Measurements from ENCODE around the gene CDKL1.
A peak's percentile ranks its signal among the peaks of the same experiment; 100 is the strongest.

CDKL1 gene

DNA sequence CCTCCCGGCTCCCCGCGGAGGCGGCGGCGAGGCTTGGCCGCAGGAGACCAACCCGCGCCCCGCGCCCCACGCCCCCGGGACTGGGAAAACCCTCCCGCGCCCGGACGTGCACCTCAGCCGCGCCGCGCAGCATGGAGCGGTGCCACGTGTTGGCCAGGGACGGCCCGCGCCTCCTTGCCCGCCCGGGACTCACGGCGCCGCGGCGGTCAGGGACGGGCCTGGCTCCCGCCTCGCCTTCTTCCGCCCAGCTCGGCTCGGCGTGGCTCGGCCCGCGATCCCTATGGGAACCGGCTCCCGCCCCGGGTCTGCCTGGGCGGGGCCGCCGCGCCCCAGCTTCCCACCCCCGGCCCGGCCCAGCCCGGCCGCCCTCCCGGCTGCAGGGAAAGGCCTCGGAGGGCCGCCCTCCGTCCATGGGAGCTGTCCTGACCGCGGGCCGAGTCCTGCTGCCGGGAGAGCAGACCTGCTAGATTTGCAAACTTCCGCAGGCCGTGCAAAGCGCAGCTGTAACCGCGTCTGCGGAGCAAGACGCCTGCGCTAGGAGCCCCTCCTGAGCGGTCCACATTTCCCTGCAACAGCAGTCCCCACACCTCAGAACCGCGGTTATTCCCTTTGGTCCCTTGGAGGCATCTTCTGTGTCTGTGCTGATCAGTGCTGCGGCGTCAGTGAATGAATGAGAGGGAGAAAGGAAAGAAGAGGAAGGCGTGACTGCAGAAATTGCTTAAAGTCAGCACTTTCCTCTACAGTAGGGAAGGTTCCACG lies at the start of gene CDKL1:
Gene CDKL1, minus strand, starts transcription at position 251 of the 759 bp plus-strand sequence. CDS start 1,013 bp downstream, outside the sequence.
- DNase-seq = peak in 1 of 2 experiments; percentile 69

- no peak for DNase-seq
These were observed 37.8 kb upstream of the CDKL1 start for GRCh38 chr14:50434528-50434927.

GRCh38 chr14:50432131-50432530 lies 35.5 kb upstream of the CDKL1 start:
- no peak for DNase-seq

DNA sequence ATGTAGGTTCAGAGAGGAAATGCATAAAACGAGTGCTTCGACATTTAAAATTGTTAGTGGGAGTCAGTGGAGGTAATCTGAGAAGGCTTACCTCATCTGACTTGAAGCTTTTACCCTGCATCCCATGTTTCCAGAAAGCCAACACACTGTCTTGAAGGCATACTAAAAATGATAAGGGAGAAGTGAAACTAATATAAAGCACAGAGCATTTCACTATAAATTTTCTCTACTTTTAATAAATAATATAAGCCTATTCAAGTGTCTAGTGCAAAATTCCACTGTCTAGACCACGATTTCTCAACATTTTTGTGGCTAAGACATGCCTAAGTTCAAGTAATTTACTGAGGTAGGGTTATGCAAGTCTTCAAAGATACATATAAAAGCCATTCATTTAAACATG lies 29.1 kb upstream of the CDKL1 start:
- no peak for DNase-seq

- DNase-seq = no peak
These were observed 28.4 kb upstream of the CDKL1 start for GRCh38 chr14:50425105-50425504.

- DNase-seq = no peak
These were observed 26.8 kb upstream of the CDKL1 start for GRCh38 chr14:50423529-50423928.

DNA sequence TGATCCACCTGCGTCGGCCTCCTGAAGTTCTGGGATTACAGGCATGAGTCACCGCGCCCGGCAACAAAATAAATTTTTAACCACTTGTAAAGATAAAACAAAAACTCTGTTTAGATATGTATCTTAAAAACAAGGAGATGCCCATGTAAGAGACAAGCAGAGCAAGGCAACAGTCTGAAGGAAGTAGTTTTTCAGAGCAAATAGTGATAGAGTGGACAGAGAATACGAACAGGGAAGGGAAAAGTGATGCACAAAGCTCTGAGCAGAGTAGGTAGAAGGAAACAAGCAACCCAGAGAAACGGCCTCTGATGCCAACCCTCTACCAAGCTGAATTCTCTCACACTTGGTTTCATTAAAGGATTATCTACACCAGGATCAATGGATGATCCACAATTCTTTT lies 24.8 kb upstream of the CDKL1 start:
- DNase-seq = no peak

DNA sequence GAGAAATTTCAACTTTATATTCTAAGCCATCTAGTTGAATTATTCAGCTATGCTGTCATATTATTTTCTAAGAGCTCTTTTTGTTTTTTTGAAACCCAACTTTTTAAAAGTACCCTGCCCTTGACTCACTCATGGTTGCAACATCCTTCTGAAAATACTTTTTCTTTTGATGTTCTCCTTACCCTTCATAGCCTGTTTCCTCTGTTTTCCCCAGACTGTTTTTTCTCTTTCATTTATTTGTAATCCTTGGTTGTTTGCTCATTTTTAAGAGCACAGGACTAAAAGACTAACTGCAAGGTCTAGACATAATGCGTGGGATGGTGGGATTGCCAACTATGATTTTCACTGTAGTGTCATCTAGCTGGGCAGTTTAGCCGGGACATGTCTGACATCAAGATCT lies 21.2 kb upstream of the CDKL1 start:
- DNase-seq = no peak

DNA sequence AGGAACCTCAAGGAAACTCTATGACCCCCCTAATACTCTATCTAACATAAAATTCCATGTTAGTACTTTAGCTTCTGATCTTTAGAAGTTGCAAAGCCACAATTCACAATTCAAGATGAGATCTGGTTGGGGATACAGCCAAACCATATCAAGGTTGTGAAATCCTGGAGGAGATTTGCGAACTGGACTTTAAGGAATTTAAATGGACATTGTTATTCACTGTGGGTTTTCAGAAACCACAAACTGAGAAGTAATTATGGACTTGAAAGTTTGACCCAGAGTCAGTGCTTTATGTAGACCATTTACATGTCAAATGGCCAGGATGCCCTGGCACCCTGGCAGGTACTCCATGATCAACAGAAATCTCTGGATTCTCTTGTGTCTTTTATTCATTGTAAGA lies 14.2 kb upstream of the CDKL1 start:
- DNase-seq = no peak

GRCh38 chr14:50410071-50410470 lies 13.4 kb upstream of the CDKL1 start:
- DNase-seq = no peak

- no peak for DNase-seq
These were observed 10.6 kb upstream of the CDKL1 start for GRCh38 chr14:50407111-50407812.

DNA sequence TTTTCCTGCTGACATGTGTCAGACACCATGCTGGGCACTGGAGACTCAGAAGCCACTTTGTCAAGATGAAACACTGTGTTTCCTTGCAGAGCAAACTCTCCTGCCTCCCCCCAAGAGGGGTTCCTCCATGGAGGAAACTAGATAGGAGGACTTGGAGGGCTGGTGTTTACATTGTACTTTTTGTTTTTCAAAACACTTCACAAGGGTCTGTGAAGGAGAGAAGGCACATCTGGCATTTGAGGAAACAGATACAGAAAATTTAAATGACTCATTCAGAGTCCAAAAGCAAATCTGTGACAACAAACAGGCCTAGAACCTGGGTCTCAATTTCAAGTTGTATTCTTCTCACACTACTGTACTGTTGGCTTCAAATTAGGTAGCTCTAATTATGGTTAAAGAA lies 6.7 kb upstream of the CDKL1 start:
- DNase-seq = no peak

DNA sequence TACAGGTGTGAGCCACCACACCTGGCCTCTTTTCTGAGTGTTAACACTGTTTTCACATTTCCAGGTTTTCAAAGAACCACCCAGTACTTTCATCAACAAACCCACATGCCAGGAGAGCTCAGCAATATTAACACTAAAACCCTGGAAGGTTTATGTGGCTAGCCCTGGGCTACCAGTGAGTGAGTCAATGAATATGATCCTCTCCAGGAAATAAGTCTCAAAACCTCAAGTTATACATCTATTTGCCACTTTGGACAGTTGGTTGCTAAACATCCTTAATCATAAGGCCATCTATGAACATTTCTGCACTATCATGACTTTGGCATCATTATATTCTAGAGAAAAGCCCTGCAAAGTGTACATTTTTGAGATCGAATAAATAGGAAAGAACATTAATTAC lies 6.3 kb upstream of the CDKL1 start:
- DNase-seq = no peak

DNA sequence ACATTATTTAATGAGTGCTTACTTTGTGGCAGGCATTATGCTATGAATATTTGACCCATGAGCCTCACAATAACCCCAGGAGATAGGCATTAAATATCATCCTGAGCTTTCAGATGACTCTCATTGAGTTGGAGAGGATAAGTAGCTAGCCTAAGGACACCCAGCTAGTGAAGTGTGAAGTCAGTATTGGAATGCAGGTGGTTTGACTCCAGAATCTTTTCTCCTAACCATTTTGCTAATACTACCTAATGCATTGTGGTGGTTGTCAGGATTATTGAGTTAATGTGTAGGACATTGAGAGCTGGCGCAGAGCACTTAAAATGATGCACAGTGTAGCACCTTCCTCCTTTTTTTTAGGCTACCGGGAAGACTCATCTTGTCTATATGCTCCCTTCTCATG lies 3.8 kb upstream of the CDKL1 start:
- DNase-seq = no peak

DNA sequence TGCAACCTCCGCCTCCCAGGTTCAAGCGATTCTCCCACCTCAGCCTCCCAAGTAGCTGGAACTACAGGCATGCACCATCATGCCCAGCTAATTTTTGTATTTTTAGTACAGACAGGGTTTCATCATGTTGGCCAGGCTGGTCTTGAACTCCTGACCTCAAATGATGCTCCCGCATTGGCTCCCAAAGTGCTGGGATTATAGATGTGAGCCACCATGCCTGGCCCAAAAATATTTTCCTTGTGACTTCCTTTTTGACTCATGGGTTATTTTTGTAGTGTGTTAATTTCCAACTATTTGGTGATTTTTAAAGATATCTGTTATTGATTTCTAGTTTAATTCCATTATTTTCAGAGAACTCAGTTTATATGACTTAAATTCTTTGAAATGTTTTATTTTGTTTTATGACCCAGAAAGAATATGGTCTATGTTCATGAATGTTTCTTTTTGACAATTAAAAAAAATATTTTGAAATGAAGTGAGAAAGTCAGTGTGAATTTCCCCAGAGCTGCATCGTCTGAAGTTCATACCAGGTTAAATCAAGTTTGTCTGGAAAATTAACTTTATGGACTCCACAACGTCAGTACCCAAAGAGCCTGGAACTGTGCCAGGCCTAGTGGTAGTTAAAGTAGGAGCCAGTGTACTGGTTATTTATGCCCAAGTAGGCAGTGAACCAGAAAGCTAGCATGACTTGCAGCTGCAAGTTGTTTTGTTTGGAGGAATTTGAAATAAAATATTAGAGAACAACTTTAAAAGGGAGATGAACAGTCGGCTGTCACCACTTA lies 2.8 kb upstream of the CDKL1 start:
- DNase-seq = peak; percentile 66 to 81

GRCh38 chr14:50398189-50398580 lies 1.5 kb upstream of the CDKL1 start:
- DNase-seq = no peak

- DNase-seq = peak; percentile 40 to 73
These were observed 908 bp upstream of the CDKL1 start for GRCh38 chr14:50397390-50398188.

DNA sequence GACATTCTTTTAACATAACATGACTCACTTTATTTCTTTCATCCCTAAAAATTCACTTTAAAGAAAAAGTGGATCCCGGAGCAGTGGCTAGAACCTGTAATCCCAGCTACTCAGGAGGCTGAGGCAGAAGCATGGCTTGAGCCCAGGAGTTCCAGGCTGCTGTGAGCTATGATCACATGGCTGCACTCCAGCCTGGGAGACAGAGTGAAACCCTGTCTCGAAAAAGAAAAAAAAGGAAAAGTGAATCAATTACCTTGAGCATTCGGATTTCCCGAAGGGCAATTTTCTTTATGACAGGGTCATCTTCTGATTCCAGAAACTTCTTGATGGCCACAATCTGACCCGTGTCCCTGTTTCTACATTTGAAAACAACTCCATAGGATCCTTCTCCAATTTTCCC lies 1.2 kb downstream of the CDKL1 start:
- peak in 1 of 2 experiments; percentile 25 for DNase-seq

DNA sequence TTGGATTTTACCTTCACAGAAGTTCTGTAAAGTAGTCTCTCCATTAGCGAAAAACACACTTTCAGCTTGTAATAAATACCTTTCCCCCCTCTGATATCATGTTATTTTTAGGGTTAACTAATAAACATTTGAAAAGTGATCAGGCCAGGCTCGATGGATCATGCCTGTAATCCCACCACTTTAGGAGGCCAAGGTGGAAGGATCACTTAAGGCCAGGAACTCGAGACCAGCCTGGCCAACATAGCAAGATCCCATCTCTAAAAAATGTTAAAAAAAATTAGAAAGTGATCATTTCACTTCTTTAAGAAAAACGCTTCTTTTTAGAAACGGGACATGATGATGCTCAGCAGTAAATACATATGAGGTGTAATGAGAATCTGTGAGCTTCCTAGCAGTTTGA lies 2.0 kb downstream of the CDKL1 start:
- DNase-seq = no peak

DNA sequence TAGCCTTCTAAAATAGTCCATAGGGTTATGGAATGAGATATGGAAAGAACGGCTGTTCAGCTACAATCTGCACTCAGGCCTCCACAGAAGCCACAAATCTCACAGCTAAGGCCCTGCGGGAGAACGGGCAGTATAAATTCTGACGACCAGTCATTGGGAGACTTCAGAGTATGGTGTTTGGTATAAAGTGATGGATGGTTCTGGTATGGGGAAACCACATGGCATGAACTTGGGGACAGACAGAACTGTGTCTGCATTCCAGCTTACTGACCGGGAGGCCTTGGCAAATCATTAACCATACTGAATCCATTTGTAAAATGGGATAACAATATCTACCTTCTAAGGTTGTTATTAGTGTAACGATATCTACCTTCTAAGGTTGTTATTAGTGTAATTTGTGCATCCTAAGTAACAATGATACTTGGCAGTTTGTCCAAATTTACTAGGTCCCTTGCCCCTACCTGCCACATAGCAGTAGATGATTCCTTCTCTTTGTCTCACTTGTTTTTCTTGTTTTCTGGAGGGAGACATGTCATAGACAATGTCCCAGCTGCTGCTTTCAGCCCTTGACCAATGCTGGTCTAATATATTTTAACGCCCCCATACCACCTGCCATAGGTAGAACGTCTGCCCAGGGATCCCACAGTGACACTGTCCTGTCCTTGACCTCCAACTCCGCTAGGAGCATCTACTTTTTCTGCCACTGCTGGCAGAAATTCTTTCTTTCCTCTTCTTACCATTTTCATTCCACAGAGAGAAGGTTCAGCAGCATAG lies 6.8 kb downstream of the CDKL1 start:
- DNase-seq = no peak

DNA sequence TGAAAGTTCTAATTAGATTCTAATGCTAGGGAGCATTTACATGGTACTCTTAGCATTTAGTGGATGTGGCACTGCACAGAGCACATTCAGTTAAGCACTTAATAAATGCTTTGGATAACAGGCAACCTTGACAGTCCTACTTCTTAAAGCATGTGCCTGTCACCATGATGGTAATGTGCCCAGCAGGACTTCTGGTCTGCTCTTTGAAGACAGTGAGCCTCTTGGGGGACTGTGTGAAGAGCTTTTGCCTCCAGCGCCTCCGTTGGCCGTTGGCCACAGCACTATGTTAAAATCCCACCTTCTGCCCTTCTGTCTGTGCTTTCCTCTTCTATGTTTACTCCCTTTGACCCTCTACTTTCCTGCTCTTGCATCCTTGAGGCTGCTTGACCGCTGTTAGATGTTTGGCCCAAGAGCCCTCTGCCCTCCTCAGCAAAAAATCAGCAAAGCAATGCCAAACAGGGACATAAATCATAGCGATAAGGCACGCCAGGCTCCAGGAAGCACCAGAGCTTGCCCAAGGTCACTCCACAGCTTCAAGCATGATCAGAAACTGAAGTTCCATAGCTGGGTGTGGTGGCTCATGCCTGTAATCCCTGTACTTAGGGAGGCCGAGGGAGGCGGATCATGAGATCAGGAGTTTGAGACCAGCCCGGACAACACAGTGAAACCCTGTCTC lies 8.3 kb downstream of the CDKL1 start:
- no peak for DNase-seq

Measured in NCI-H446 (cell line).